NB4 (cell line): ENCODE measurements around the gene ABCG4.
A peak's percentile ranks its signal among the peaks of the same experiment; 100 is the strongest.

Experiments
- DNase-seq: peaks from one replicate; pipeline ENCODE4 v3.0.0; 2010; ENCODE audit warnings: low read depth
- H3K4me3 ChIP-seq: one replicate; pipeline ENCODE4 v1.5.1; 2011; ENCODE audit warnings: mild to moderate bottlenecking, low read depth, low read length, moderate library complexity
- MYC ChIP-seq: IDR thresholded peaks from 2 replicates; pipeline ENCODE4 v1.6.1; 2011; ENCODE audit warnings: low read depth, low read length
- POLR2A ChIP-seq: IDR thresholded peaks from 2 replicates; pipeline ENCODE4 v1.6.1; 2011; ENCODE audit warnings: mild to moderate bottlenecking; ENCODE audit not compliant: insufficient read length; ENCODE audit errors: extremely low read depth
- TF ChIP-seq, protein P1 (sequence below): IDR thresholded peaks from one replicate; pipeline ENCODE4 v1.5.1; 2012; ENCODE audit warnings: low read depth, low read length
- TF ChIP-seq, protein P2 (sequence below): IDR thresholded peaks from 2 replicates; pipeline ENCODE4 v1.6.1; 2011; ENCODE audit warnings: low read depth, low read length

Gene ABCG4

DNA sequence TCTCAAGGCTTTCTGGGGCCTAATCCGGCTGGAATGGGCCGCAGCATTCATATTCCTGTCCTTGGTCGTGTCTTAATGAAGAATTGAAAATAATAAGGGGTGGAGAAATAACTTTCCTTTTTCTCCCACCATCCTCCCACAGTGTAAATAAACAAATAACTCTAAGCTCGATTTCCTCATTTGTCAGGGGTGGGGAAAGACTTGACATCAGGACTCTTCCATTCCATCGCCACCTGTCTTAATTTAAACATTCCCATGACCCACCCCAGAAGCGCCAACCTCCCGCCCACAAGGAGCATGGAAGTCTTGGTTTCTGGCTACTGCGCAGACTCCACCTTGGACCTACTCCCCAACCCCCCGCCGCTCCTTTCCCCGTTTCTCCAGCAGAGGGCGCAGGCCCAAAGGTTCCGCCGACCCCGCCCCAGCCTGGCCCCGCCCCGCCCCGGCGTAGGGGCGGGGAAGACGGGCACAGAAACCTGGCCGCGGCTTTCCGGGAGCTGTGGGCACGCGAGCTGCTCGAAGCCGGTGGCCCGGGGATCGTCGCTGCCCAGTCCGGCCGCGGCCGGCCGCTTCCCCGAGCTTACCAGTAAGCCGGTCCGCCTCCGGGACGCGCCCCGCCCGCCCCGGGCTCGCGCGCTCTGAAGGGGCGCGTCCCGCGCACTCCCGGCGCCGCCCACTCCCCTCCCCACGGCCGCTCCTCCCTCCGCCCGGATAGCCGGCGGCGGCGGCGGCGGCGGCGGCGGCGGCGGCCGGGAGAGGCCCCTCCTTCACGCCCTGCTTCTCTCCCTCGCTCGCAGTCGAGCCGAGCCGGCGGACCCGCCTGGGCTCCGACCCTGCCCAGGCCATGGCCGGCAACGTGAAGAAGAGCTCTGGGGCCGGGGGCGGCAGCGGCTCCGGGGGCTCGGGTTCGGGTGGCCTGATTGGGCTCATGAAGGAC lies 57.0 kb downstream of the ABCG4 start, which contains the start of gene CBL:
Gene CBL, plus strand, starts transcription at position 766 of the 937 bp plus-strand sequence. Its CDS starts 79 bp downstream, at position 845.
- TF ChIP-seq POLR2A (peak; percentile 71), MYC (peak; percentile 22)
- TF ChIP-seq, protein P1, sequence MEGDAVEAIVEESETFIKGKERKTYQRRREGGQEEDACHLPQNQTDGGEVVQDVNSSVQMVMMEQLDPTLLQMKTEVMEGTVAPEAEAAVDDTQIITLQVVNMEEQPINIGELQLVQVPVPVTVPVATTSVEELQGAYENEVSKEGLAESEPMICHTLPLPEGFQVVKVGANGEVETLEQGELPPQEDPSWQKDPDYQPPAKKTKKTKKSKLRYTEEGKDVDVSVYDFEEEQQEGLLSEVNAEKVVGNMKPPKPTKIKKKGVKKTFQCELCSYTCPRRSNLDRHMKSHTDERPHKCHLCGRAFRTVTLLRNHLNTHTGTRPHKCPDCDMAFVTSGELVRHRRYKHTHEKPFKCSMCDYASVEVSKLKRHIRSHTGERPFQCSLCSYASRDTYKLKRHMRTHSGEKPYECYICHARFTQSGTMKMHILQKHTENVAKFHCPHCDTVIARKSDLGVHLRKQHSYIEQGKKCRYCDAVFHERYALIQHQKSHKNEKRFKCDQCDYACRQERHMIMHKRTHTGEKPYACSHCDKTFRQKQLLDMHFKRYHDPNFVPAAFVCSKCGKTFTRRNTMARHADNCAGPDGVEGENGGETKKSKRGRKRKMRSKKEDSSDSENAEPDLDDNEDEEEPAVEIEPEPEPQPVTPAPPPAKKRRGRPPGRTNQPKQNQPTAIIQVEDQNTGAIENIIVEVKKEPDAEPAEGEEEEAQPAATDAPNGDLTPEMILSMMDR = peak; percentile 76
- TF ChIP-seq, protein P2, sequence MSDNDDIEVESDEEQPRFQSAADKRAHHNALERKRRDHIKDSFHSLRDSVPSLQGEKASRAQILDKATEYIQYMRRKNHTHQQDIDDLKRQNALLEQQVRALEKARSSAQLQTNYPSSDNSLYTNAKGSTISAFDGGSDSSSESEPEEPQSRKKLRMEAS = peak; percentile 41; the same call in 1 of the 2 replicates
- DNase-seq = peak; percentile 90
- H3K4me3 ChIP-seq = peak within 1 kb of the TSS; percentile 87

DNA sequence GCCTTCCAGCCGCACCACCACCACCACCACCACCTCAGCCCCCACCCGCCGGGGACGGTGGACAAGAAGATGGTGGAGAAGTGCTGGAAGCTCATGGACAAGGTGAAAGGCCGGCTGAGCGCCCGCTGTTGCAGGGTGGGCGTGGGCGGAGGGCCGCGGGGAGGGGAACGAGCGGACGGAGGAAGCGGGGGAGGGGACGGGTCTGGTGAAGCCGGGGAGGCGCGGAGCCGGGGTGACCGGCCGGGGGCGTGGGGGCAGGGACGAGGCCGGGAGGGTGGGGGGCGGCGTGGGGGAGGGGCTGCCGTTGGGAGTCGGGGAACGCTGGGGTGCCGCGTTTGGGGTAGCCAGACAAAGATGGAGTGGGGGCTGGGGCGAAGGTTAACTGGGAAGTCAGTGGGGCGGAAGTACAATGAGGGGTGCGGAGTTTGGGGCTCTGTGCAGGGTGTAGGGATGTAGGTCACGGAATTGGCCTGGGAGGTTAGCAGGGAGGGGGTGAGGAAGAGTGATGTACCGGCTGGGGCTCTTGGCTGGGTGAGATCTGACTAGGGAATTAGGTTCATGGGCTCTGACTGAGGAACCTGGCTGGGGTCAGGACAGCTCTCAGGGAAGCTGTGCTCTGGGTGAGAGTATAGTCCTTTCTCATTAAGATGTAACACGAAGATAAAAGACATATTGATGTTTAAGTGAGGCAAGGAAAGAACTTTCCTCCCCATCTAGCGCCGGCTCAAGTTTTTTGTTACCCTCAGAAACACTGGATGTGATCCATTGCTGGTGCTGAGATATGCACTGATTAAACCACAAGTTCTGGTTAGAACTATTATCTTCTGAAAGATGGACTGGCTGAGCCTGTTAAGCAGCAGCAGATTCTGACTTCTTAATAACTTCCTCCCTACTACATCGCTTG lies 57.9 kb downstream of the ABCG4 start:
- H3K4me3 ChIP-seq = peak overlapping the region; percentile 87
- TF ChIP-seq, protein P2 = no peak
- no peak for TF ChIP-seq MYC
- TF ChIP-seq, protein P1 = no peak
- TF ChIP-seq POLR2A = no peak
- DNase-seq = peak; percentile 73

DNA sequence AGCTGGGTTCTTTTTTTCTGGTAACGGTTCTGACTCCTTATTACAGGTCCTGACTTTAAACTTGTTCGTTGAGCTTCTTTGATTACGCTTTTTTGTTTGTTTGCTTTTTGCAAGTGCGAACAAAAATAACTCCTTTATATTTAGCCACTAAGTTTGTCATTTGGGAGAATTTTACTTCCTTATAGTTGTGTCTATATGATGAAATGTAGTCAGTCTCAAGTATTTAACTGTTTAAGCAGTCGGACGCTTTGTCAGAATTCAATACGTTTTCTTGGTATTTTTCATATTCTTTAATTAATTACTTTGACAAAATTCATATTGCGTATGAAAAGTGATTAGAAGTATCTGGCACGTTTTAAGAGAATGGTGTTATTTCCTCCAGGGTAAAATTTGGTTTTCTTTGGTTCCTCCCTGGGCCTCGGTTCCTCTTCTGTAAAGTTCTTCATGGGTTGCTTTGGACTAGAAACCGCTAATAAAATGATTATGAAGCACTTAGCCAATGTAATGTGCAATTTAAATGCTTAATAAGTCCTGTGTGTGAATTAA lies 58.6 kb downstream of the ABCG4 start:
- no peak for TF ChIP-seq POLR2A
- TF ChIP-seq, protein P1 = no peak
- TF ChIP-seq, protein P2 = no peak
- TF ChIP-seq MYC = no peak
- DNase-seq = peak; percentile 41
- H3K4me3 ChIP-seq = peak overlapping the region; percentile 87

DNA sequence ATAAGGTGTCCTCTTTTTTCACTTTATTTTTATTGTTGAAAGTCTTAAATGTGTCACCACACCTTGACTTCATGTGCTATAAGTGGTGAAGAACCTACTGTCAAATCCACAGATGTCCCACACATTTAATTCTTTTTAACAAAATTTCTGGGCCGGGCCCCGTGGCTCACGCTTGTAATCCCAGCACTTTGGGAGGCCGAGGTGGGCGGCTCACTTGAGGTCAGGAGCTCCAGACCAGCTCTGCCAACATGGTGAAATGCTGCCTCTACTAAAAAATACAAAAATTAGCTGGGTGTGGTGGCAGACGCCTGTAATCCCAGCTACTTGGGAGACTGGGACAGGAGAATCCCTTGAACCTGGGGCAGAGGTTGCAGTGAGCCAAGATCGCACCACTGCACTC lies 60.3 kb downstream of the ABCG4 start:
- no peak for DNase-seq
- TF ChIP-seq, protein P2 = no peak
- TF ChIP-seq MYC (no peak), POLR2A (no peak)
- TF ChIP-seq, protein P1 = no peak
- no peak overlapping the region for H3K4me3 ChIP-seq

DNA sequence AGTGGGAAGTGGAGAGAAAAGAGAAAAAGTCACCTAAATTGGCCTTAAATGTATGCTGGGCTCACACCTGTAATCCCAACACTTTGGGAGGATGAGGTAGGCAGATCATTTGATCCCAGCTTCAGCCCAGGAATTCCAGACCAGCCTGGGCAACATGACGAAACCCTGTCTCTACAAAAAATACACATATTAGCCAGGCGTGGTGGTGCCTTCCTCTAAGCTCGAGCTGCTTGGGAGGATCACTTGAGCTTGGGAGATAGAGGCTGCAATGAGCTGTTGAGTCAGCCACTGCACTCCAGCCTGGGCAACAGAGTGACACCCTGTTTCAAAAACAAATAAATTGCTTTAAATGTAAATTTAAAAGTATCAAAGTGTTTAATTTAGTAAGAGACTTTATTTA lies 61.2 kb downstream of the ABCG4 start:
- no peak overlapping the region for H3K4me3 ChIP-seq
- TF ChIP-seq MYC (no peak), POLR2A (no peak)
- TF ChIP-seq, protein P1 = no peak
- TF ChIP-seq, protein P2 = no peak
- peak; percentile 32 for DNase-seq
